ENCODE results near the gene DAB2IP. TPM values are rescaled to one million over a fixed set of nuclear protein-coding genes. Genes with fewer than 3 reads are reported as not detected.

The DAB2IP gene
- total RNA-seq, 4 donors from 2014 or later: 42.0 to 93.4 (median 47.9) TPM

DNA sequence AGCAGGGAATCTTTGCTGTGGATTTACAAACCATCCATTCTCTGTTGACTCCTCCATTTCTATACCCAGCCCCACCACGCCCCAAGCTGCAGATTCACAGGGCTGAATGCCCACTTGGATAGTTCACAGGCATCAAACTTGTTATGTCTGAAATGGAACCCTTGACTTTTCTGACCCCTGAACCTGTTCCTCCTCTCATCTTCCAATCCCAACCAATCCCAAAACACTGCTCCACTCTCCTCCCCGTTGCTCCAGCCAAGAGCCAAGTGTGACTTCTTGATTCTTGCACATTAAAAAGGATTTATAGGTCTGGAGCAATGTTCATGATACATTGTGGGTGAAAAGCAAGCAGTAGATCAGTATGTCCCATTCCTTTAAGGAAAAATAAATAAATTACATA is 145.6 kb downstream of the DAB2IP start:
- no peak for TF ChIP-seq POLR2AphosphoS5 (IDR thresholded peaks at IDR 0.05)
- TF ChIP-seq, protein P1, sequence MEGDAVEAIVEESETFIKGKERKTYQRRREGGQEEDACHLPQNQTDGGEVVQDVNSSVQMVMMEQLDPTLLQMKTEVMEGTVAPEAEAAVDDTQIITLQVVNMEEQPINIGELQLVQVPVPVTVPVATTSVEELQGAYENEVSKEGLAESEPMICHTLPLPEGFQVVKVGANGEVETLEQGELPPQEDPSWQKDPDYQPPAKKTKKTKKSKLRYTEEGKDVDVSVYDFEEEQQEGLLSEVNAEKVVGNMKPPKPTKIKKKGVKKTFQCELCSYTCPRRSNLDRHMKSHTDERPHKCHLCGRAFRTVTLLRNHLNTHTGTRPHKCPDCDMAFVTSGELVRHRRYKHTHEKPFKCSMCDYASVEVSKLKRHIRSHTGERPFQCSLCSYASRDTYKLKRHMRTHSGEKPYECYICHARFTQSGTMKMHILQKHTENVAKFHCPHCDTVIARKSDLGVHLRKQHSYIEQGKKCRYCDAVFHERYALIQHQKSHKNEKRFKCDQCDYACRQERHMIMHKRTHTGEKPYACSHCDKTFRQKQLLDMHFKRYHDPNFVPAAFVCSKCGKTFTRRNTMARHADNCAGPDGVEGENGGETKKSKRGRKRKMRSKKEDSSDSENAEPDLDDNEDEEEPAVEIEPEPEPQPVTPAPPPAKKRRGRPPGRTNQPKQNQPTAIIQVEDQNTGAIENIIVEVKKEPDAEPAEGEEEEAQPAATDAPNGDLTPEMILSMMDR (IDR thresholded peaks at IDR 0.05): no peak
- TF ChIP-seq POLR2A (IDR thresholded peaks at IDR 0.05): no peak
- no peak for TF ChIP-seq EP300 (IDR thresholded peaks at IDR 0.05)
- ATAC-seq: no peak
- Histone ChIP-seq H3K4me1 (no peaks in the 10 kb centered on the region), H3K4me3 (no peak overlapping the region), H3K27me3 (no peaks in the 10 kb centered on the region), H3K36me3 (no peaks in the 10 kb centered on the region), H3K9me3 (no peaks in the 10 kb centered on the region), H3K27ac (no peak overlapping the region)
- WGBS, 2 donors (ENCODE audit: low coverage in 1 of 2): 90 to 100% methylated on average over 1 to 2 of the region's 2 CpGs

- no peaks in the 10 kb centered on the region for H3K4me1 ChIP-seq
- 58% methylated on average over 2 of the region's 5 CpGs; no CpG with 5 or more reads in 1 of the 2 donors for WGBS, 2 donors (ENCODE audit: low coverage in 1 of 2)
- TF ChIP-seq, protein P1 (IDR thresholded peaks at IDR 0.05): no peak
- TF ChIP-seq POLR2AphosphoS5 (IDR thresholded peaks at IDR 0.05) (no peak), EP300 (IDR thresholded peaks at IDR 0.05) (no peak), POLR2A (IDR thresholded peaks at IDR 0.05) (no peak)
Measured at GRCh38 chr9:121798941-121799340, 147.5 kb downstream of the DAB2IP start.

DNA sequence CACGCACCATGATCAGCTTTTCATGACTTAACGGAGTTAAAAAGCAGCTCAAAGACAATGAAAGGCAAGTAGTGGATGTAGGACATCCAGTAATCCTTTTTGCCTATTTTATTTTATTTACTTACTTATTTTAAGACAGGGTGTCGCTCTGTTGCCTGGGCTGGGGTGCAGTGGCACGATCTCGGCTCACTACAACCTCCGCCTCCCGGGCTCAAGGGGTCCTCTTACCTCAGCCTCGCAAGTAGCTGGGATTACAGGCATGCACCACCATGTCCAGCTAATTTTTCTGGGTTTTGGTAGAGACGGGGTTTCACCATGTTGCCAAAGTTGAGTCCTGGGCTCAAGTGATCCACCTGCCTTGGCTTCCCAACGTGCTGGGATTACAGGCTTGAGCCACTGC is 148.9 kb downstream of the DAB2IP start:
- Histone ChIP-seq H3K4me3 (no peak overlapping the region), H3K9me3 (peaks cover 0 to 13% (median 0%) of the 10 kb centered on the region in 3 donors), H3K4me1 (no peaks in the 10 kb centered on the region), H3K27me3 (no peaks in the 10 kb centered on the region), H3K27ac (no peak overlapping the region), H3K36me3 (no peaks in the 10 kb centered on the region)
- ATAC-seq: no peak
- whole genome bisulfite sequencing, 2 donors (ENCODE audit: low coverage in 1 of 2): 90 to 96% methylated on average over 8 to 9 of the region's 10 CpGs
- TF ChIP-seq POLR2AphosphoS5 (IDR thresholded peaks at IDR 0.05): no peak
- no peak for TF ChIP-seq POLR2A (IDR thresholded peaks at IDR 0.05)
- TF ChIP-seq, protein P1 (IDR thresholded peaks at IDR 0.05): no peak
- TF ChIP-seq EP300 (IDR thresholded peaks at IDR 0.05): no peak

More at GRCh38 chr9:121798941-121799340, 147.5 kb downstream of the DAB2IP start:
- Histone ChIP-seq H3K27ac (no peak overlapping the region), H3K27me3 (no peaks in the 10 kb centered on the region), H3K4me3 (no peak overlapping the region), H3K36me3 (no peaks in the 10 kb centered on the region), H3K9me3 (peaks cover 0 to under 1% (median 0%) of the 10 kb centered on the region in 3 donors)
- ATAC-seq: no peak

GRCh38 chr9:121801579-121801978 is 150.1 kb downstream of the DAB2IP start:
- no peak overlapping the region for H3K4me3 ChIP-seq
- H3K36me3 ChIP-seq: no peaks in the 10 kb centered on the region
- H3K9me3 ChIP-seq: peaks cover 0 to 13% (median 0%) of the 10 kb centered on the region in 3 donors
- no peaks in the 10 kb centered on the region for H3K4me1 ChIP-seq
- WGBS, 2 donors (ENCODE audit: low coverage in 1 of 2): 52 to 84% methylated on average over 3 of the region's 3 CpGs
- H3K27ac ChIP-seq: no peak overlapping the region
- H3K27me3 ChIP-seq: no peaks in the 10 kb centered on the region
- no peak for TF ChIP-seq POLR2A (IDR thresholded peaks at IDR 0.05)
- no peak for TF ChIP-seq EP300 (IDR thresholded peaks at IDR 0.05)
- TF ChIP-seq POLR2AphosphoS5 (IDR thresholded peaks at IDR 0.05): no peak
- TF ChIP-seq, protein P1 (IDR thresholded peaks at IDR 0.05): no peak
- ATAC-seq: no peak

DNA sequence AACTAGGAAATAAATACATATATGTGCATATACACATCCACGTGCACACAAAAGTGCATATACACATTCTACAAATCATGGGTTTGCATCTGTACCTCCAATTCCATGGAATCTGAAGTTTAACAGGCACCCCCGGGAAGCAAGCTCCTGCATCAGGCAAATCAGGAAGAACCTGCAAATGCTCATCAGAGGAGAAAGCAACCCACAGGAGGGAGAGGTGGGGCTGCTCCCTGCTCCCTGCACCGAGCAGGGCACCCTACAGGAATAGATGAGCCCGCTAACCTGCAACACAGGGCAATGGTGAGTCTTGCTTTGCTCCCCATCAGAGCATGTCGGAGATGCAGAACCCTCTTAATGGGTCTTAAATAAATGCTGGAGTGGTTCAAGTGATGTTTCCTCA is 151.3 kb downstream of the DAB2IP start:
- no peaks in the 10 kb centered on the region for H3K27me3 ChIP-seq
- H3K9me3 ChIP-seq: peaks cover 0 to 13% (median 0%) of the 10 kb centered on the region in 3 donors
- TF ChIP-seq, protein P1 (IDR thresholded peaks at IDR 0.05): no peak
- TF ChIP-seq EP300 (IDR thresholded peaks at IDR 0.05): no peak
- no peak for TF ChIP-seq POLR2AphosphoS5 (IDR thresholded peaks at IDR 0.05)
- no peak for TF ChIP-seq POLR2A (IDR thresholded peaks at IDR 0.05)
- no peak overlapping the region for H3K4me3 ChIP-seq
- WGBS, 2 donors (ENCODE audit: low coverage in 1 of 2): 82 to 100% methylated on average over 1 to 3 of the region's 5 CpGs
- no peaks in the 10 kb centered on the region for H3K36me3 ChIP-seq
- no peak overlapping the region for H3K27ac ChIP-seq
- H3K4me1 ChIP-seq: no peaks in the 10 kb centered on the region
- ATAC-seq: no peak
